HepG2 (cell line): ENCODE data around the gene ENTREP3. TPM values are rescaled to one million over a fixed set of nuclear protein-coding genes. Genes with fewer than 3 reads are reported as not detected.

Source experiments
- ARID4A ChIP-seq: sonication (generic); formaldehyde crosslinking; IDR thresholded peaks from 2 replicates; pipeline ENCODE4 v1.5.0; 2020; ENCODE audit warnings: mild to moderate bottlenecking, missing genetic modification reagents, borderline replicate concordance
- EP300 ChIP-seq, 3 experiments: sonication (generic) in 1 of 3; formaldehyde crosslinking in 1 of 3; IDR thresholded peaks; 2 replicates each; pipeline versions ENCODE4 v1.5.1 to v1.6.1; 2011 to 2020; ENCODE audit warnings: low read depth in 2 of 3, low read length in 2 of 3, borderline replicate concordance in 1 of 3, improper control_type of control experiment in 1 of 3, mild to moderate bottlenecking in 1 of 3, missing genetic modification reagents in 1 of 3, moderate library complexity in 1 of 3
- HINFP ChIP-seq: sonication (generic); formaldehyde crosslinking; IDR thresholded peaks from 2 replicates; pipeline ENCODE4 v1.4.0; 2020; ENCODE audit warnings: low read depth, mild to moderate bottlenecking, missing genetic modification reagents
- HNF1A ChIP-seq, 2 experiments: sonication (generic) in 1 of 2; formaldehyde crosslinking in 1 of 2; IDR thresholded peaks; 2 replicates each; pipeline versions ENCODE4 v1.4.0 to v1.6.1; 2016 to 2020; ENCODE audit warnings: borderline replicate concordance in 1 of 2, low read depth in 1 of 2, mild to moderate bottlenecking in 1 of 2, missing genetic modification reagents in 1 of 2
- HOXA3 ChIP-seq: sonication (generic); formaldehyde crosslinking; IDR thresholded peaks from 2 replicates; pipeline ENCODE4 v1.5.0; 2020; ENCODE audit warnings: missing genetic modification reagents
- HOXD1 ChIP-seq: sonication (generic); formaldehyde crosslinking; IDR thresholded peaks from 2 replicates; pipeline ENCODE4 v1.5.0; 2020; ENCODE audit warnings: missing genetic modification reagents
- REPIN1 ChIP-seq: sonication (generic); formaldehyde crosslinking; IDR thresholded peaks from 2 replicates; pipeline ENCODE4 v1.8.0; 2022; ENCODE audit warnings: missing genetic modification reagents, low read depth, mild to moderate bottlenecking, borderline replicate concordance
- SKI ChIP-seq: fragments of 450-650 bp; IDR thresholded peaks from one replicate; pipeline ENCODE4 v1.6.1; 2018; ENCODE audit warnings: mild to moderate bottlenecking; ENCODE audit not compliant: partially characterized antibody
- TRAFD1 ChIP-seq: sonication (generic); formaldehyde crosslinking; IDR thresholded peaks from 2 replicates; pipeline ENCODE4 v1.5.1; 2020; ENCODE audit warnings: missing genetic modification reagents, mild to moderate bottlenecking, borderline replicate concordance
- ZNF276 ChIP-seq: sonication (generic); formaldehyde crosslinking; IDR thresholded peaks from 2 replicates; pipeline ENCODE4 v1.4.0; 2020; ENCODE audit warnings: mild to moderate bottlenecking, low read depth, missing genetic modification reagents
- ZNF329 ChIP-seq: sonication (generic); formaldehyde crosslinking; IDR thresholded peaks from 2 replicates; pipeline ENCODE4 v1.9.0; 2021; ENCODE audit warnings: low read depth, mild to moderate bottlenecking, missing genetic modification reagents
- polyA plus RNA-seq, 8 experiments: library from polyadenylated mRNA; depleted of rRNA in 3 of 8; stranded (reverse) in 7 of 8; unstranded in 1 of 8; fragments of >200 nt; fragmentation: Illumina TruSeq in 4 of 8; extraction: Trizol in 4 of 8; gene quantifications; 2 replicates each; pipeline versions ENCODE4 v1.2.1 to v1.2.3, GENCODE V29; 2011 to 2016; ENCODE audit warnings: low read depth in 4 of 8, missing spikeins in 1 of 8, mixed read lengths in 1 of 8; ENCODE audit not compliant: insufficient read depth in 1 of 8
- total RNA-seq, 5 experiments: library from RNA; depleted of rRNA; stranded (reverse); fragments of >200 nt; fragmentation: Illumina TruSeq; extraction: Trizol; gene quantifications; 2 replicates each; pipeline ENCODE4 v1.2.3, GENCODE V29; 2016; ENCODE audit warnings: low read depth in 1 of 5

The ENTREP3 gene
- total and polyA plus RNA-seq, 2 of the 13 experiments (the other 11 are each of a cell fraction or from before 2014, with no cell fraction given): 4.1 to 9.9 TPM

GRCh38 chr1:155273343-155274245 is 18.3 kb upstream of the ENTREP3 start, which contains the start of gene CLK2 (continued):
- TF ChIP-seq HINFP (CRISPR knock-in tag) (peak; percentile 26; the same call in 1 of the 2 replicates), TRAFD1 (CRISPR knock-in tag) (no peak), ZNF329 (CRISPR knock-in tag) (no peak), HNF1A (IDR thresholded peaks at IDR 0.05; ENCODE audit: low read depth) (no peak), HNF1A (CRISPR knock-in tag; IDR thresholded peaks at IDR 0.05; ENCODE audit: borderline replicate concordance) (peak; percentile 71; the same call in 1 of the 2 replicates), HOXA3 (CRISPR knock-in tag) (peak; percentile 89), ZNF276 (CRISPR knock-in tag) (no peak), REPIN1 (CRISPR knock-in tag) (peak; percentile 76), HOXD1 (peak; percentile 33; the same call in 1 of the 2 replicates), ARID4A (peak; percentile 92; the same call in 1 of the 2 replicates), SKI (peak; percentile 57), EP300 (IDR thresholded peaks at IDR 0.05; ENCODE audit: low read depth in 2 of 2, low read length in 2 of 2) (peak in 1 of 2 experiments; percentile 46; a peak in 1 of 4 replicates), EP300 (CRISPR knock-in tag; IDR thresholded peaks at IDR 0.05; ENCODE audit: borderline replicate concordance) (no peak)
